Measurements from ENCODE around the gene LDAH. TPM values are rescaled to one million over a fixed set of nuclear protein-coding genes. Genes with fewer than 3 reads are reported as not detected.

The LDAH gene
- polyA plus RNA-seq, 2 of the 4 experiments (the other 2 are of a cell fraction): 29.6 to 42.4 TPM

DNA sequence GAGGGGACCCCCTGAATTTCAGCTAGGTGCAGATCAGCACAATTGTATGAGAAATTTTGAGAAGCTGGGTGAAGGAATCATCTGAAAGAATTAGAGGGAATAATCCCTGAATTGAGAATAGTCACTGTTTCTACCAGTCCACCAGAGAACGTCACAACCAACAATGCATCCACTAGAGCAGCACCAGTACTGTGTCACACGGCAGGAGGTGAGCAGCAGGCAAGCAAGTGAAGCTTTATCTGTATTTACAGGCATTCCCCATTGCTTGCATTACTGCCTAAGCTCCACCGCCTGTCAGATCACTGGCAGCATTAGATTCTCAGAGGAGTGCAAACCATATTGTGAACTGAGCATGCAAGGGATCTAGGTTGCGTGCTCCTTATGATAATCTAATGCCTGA, 115.3 kb downstream of the LDAH start:
- no peak overlapping the region for H3K27ac ChIP-seq
- H3K4me3 ChIP-seq: no peak overlapping the region
- H3K4me2 ChIP-seq: no peak overlapping the region
- no peak for DNase-seq (ENCODE audit: low read depth in 1 of 2, low spot score in 1 of 2)
- no peak for FAIRE-seq
- H3K9me3 ChIP-seq: no peaks in the 10 kb centered on the region
- no peaks in the 10 kb centered on the region for H3K4me1 ChIP-seq
- WGBS (ENCODE audit: missing lambda C conversion rate): 93% methylated on average over 4 of the region's 4 CpGs
- TF ChIP-seq, protein P1, sequence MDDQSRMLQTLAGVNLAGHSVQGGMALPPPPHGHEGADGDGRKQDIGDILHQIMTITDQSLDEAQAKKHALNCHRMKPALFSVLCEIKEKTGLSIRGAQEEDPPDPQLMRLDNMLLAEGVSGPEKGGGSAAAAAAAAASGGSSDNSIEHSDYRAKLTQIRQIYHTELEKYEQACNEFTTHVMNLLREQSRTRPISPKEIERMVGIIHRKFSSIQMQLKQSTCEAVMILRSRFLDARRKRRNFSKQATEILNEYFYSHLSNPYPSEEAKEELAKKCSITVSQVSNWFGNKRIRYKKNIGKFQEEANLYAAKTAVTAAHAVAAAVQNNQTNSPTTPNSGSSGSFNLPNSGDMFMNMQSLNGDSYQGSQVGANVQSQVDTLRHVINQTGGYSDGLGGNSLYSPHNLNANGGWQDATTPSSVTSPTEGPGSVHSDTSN (IDR thresholded peaks at IDR 0.05): no peak
- TF ChIP-seq, protein P2, sequence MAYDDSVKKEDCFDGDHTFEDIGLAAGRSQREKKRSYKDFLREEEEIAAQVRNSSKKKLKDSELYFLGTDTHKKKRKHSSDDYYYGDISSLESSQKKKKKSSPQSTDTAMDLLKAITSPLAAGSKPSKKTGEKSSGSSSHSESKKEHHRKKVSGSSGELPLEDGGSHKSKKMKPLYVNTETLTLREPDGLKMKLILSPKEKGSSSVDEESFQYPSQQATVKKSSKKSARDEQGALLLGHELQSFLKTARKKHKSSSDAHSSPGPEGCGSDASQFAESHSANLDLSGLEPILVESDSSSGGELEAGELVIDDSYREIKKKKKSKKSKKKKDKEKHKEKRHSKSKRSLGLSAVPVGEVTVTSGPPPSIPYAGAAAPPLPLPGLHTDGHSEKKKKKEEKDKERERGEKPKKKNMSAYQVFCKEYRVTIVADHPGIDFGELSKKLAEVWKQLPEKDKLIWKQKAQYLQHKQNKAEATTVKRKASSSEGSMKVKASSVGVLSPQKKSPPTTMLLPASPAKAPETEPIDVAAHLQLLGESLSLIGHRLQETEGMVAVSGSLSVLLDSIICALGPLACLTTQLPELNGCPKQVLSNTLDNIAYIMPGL (CRISPR knock-in tag; IDR thresholded peaks at IDR 0.05; ENCODE audit: borderline replicate concordance): no peak
- POLR2A ChIA-PET: no interaction called here
- no peak for ATAC-seq
- CTCF ChIA-PET: interaction anchor here (0.9 to 2.8 kb wide), 5 partner anchors 18 to 255 kb away, joined by 3 to 10 read pairs (median 4); no protein-coding TSS in a partner anchor

DNA sequence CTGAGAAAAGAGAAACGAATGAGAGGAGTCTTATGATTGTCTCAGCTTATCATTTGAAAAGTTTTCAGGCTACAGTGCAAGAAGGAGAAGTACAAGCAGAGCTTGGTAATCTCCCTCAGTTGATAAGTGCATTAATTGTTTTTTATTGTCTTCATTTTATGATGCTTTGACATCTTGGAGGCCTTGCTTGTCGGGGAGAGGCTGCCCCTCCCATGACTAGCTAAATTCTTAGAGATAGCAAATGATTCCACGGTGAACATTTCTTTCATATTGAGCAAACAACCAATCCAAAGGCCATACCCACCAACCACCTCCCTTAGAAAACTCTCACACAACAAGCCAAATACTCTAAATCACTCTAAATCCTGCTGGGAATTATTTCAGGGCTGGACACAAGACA, 116.1 kb downstream of the LDAH start:
- H3K4me1 ChIP-seq: no peaks in the 10 kb centered on the region
- no peak overlapping the region for H3K4me3 ChIP-seq
- TF ChIP-seq, protein P3, sequence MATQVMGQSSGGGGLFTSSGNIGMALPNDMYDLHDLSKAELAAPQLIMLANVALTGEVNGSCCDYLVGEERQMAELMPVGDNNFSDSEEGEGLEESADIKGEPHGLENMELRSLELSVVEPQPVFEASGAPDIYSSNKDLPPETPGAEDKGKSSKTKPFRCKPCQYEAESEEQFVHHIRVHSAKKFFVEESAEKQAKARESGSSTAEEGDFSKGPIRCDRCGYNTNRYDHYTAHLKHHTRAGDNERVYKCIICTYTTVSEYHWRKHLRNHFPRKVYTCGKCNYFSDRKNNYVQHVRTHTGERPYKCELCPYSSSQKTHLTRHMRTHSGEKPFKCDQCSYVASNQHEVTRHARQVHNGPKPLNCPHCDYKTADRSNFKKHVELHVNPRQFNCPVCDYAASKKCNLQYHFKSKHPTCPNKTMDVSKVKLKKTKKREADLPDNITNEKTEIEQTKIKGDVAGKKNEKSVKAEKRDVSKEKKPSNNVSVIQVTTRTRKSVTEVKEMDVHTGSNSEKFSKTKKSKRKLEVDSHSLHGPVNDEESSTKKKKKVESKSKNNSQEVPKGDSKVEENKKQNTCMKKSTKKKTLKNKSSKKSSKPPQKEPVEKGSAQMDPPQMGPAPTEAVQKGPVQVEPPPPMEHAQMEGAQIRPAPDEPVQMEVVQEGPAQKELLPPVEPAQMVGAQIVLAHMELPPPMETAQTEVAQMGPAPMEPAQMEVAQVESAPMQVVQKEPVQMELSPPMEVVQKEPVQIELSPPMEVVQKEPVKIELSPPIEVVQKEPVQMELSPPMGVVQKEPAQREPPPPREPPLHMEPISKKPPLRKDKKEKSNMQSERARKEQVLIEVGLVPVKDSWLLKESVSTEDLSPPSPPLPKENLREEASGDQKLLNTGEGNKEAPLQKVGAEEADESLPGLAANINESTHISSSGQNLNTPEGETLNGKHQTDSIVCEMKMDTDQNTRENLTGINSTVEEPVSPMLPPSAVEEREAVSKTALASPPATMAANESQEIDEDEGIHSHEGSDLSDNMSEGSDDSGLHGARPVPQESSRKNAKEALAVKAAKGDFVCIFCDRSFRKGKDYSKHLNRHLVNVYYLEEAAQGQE (IDR thresholded peaks at IDR 0.05): no peak
- TF ChIP-seq NFE2L2 (conservative IDR thresholded peaks at IDR 0.05; ENCODE audit: low read length) (no peak), FOSB (CRISPR knock-in tag; IDR thresholded peaks at IDR 0.05) (no peak), MYC (IDR thresholded peaks at IDR 0.05; ENCODE audit: borderline replicate concordance, low read length) (no peak), GATA3 (IDR thresholded peaks at IDR 0.05; ENCODE audit: borderline replicate concordance) (no peak), MAFK (IDR thresholded peaks at IDR 0.05; ENCODE audit: partially characterized antibody) (no peak), NPAS2 (CRISPR knock-in tag; IDR thresholded peaks at IDR 0.05; ENCODE audit: borderline replicate concordance) (no peak), HEYL (CRISPR knock-in tag; IDR thresholded peaks at IDR 0.05) (no peak), CHD4 (IDR thresholded peaks at IDR 0.05; ENCODE audit: borderline replicate concordance) (no peak), ZC3H11A (IDR thresholded peaks at IDR 0.05) (no peak)
- CTCF ChIA-PET: interaction anchor here (0.9 to 2.8 kb wide), 4 partner anchors 18 to 256 kb away, joined by 3 to 10 read pairs (median 4); no protein-coding TSS in a partner anchor
- 76% methylated on average over 3 of the region's 3 CpGs for WGBS (ENCODE audit: missing lambda C conversion rate)
- no peak for FAIRE-seq
- H3K9me3 ChIP-seq: no peaks in the 10 kb centered on the region
- POLR2A ChIA-PET: no interaction called here
- H3K27ac ChIP-seq: no peak overlapping the region
- no peak for DNase-seq (ENCODE audit: low read depth in 1 of 2, low spot score in 1 of 2)
- ATAC-seq: no peak
- no peak overlapping the region for H3K4me2 ChIP-seq

DNA sequence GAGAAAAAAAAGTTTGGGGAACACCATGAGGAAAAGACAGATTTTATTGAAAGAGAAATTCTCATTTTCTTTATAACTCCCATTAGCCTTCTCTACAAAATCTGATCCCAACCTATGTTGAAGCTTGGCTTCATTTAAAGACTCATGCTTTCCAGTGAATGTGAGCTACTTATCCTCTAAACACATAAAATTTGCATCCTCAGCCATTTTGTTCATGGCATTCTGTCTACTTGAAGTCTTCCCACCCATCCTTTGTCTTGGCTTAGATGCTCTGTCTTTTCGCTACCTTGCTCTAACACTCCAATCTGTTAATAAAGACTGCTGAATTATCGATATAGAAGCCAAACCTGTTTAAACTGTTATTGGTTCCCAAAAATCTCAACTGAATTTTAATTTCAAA, 116.7 kb downstream of the LDAH start:
- no peak for FAIRE-seq
- Histone ChIP-seq H3K4me2 (no peak overlapping the region), H3K4me1 (no peaks in the 10 kb centered on the region), H3K9me3 (no peaks in the 10 kb centered on the region), H3K27ac (no peak overlapping the region), H3K4me3 (no peak overlapping the region)
- no peak for ATAC-seq
- ChIA-PET CTCF (interaction anchor here (2.8 kb wide), 1 partner anchor 45 kb away, joined by 10 read pairs; no protein-coding TSS in a partner anchor), POLR2A (no interaction called here)
- 93% methylated on average over 2 of the region's 2 CpGs for WGBS (ENCODE audit: missing lambda C conversion rate)
- peak; percentile 66 for TF ChIP-seq MAFK (IDR thresholded peaks at IDR 0.05; ENCODE audit: partially characterized antibody)
- no peak for TF ChIP-seq EHMT2 (IDR thresholded peaks at IDR 0.05; ENCODE audit: low read depth)
- no peak for DNase-seq (ENCODE audit: low read depth in 1 of 2, low spot score in 1 of 2)

Measured in A549 (cell line).